Uterus (tissue), 2 donors: ENCODE measurements around the gene PDP2.

Experiments
- CTCF ChIP-seq, 4 experiments: fragments of 200-600 bp in 2 of 4; fragments of 450-650 bp in 2 of 4; sonication (generic) in 2 of 4; IDR thresholded peaks; one replicate each; pipeline ENCODE4 v1.5.1; 2016 to 2019; ENCODE audit warnings: antibody characterized with exemption in 4 of 4, mild to moderate bottlenecking in 2 of 4, moderate library complexity in 1 of 4
- POLR2A ChIP-seq, 2 donors: fragments of 450-650 bp; IDR thresholded peaks; one replicate each; pipeline ENCODE4 v1.6.1; 2016; ENCODE audit warnings: antibody characterized with exemption in 2 of 2, mild to moderate bottlenecking in 1 of 2, moderate library complexity in 1 of 2

DNA sequence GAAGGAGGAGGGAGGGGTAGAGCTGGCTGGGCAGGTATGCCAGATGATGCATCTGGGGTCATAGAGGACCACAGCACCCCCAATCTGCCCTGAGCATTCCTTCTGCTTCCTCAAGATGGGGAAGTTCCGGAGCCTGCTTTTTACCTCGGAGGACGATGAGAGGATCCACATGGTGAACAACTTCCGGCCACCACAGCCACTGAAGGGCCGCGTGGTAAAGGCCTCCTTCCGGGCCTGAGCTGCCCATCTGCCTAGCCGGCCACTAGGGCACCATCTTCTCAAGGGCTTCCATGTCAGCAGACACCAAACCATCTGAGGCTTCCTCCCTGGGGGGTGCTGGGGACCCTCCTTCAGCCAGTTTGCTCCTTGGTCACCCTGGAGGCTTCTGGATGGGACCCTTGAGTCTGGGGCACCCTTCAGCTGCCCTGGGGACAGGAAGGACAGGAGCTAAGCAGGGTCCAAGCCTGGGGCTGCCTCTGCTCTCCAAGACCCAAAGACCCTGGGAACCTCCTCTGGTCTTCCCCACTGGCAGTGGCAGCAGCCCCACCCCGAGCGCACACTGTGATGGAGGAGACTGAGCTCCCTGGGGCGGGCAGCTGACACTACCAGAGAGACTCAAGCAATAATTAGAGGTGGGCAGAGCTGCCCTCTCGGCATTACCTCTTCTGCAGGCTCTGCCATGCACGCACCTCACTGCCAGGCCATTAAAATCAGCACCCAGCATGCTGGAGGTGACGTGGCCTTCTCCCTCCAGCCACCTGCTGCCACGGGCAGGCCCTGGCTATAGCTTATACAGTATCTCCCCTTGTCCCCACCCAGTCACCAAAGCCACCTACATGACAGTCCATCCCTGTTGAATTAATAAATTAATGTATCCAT lies 26.8 kb upstream of the PDP2 start:
- TF ChIP-seq POLR2A (IDR thresholded peaks at IDR 0.05) (no peak), CTCF (IDR thresholded peaks at IDR 0.05) (no peak)
